A549 (cell line): ENCODE measurements around the gene NUAK2.

ENCODE experiments used
- CEBPB ChIP-seq, 2 experiments: fragments of >200 bp in 1 of 2; sonication (Bioruptor Twin) in 1 of 2; formaldehyde crosslinking in 1 of 2; IDR thresholded peaks; 2 replicates each; pipeline ENCODE4 v1.6.1; 2012 to 2016
- CTCF ChIP-seq: fragments of >200 bp; sonication (Bioruptor Twin); formaldehyde crosslinking; IDR thresholded peaks from 3 replicates; pipeline ENCODE4 v1.5.1; 2016
- POLR2A ChIP-seq: IDR thresholded peaks from 2 replicates; pipeline ENCODE4 v1.6.1; 2012; ENCODE audit warnings: mild to moderate bottlenecking, low read length

- no peak for TF ChIP-seq POLR2A
- no peak for TF ChIP-seq CTCF
- TF ChIP-seq CEBPB (IDR thresholded peaks at IDR 0.05) = peak; percentile 81 to 94
Measured at GRCh38 chr1:205319081-205320018, 2.2 kb downstream of the NUAK2 start.
